Gastrocnemius medialis (tissue), 4 donors: Measurements from ENCODE around the gene CKAP5.

Experiments
- POLR2A ChIP-seq, 2 donors: fragments of 450-650 bp; IDR thresholded peaks; one replicate each; pipeline ENCODE4 v1.6.1; 2017; ENCODE audit warnings: antibody characterized with exemption in 2 of 2, mild to moderate bottlenecking in 2 of 2, moderate library complexity in 2 of 2
- TF ChIP-seq, protein P1 (sequence below), 5 experiments: fragments of 450-650 bp in 3 of 5; fragments of 200-600 bp in 2 of 5; sonication (generic) in 2 of 5; IDR thresholded peaks in 4 of 5; conservative IDR thresholded peaks in 1 of 5; 1 replicate in 4 of 5; 2 replicates in 1 of 5; pipeline ENCODE4 v1.5.1; 2016 to 2019; ENCODE audit warnings: antibody characterized with exemption in 5 of 5, mild to moderate bottlenecking in 3 of 5, moderate library complexity in 3 of 5

- TF ChIP-seq, protein P1, sequence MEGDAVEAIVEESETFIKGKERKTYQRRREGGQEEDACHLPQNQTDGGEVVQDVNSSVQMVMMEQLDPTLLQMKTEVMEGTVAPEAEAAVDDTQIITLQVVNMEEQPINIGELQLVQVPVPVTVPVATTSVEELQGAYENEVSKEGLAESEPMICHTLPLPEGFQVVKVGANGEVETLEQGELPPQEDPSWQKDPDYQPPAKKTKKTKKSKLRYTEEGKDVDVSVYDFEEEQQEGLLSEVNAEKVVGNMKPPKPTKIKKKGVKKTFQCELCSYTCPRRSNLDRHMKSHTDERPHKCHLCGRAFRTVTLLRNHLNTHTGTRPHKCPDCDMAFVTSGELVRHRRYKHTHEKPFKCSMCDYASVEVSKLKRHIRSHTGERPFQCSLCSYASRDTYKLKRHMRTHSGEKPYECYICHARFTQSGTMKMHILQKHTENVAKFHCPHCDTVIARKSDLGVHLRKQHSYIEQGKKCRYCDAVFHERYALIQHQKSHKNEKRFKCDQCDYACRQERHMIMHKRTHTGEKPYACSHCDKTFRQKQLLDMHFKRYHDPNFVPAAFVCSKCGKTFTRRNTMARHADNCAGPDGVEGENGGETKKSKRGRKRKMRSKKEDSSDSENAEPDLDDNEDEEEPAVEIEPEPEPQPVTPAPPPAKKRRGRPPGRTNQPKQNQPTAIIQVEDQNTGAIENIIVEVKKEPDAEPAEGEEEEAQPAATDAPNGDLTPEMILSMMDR (IDR thresholded peaks at IDR 0.05 in 4 of 5, conservative IDR thresholded peaks at IDR 0.05 in 1 of 5) = peak; percentile 84 to 91 (median 86)
- no peak for TF ChIP-seq POLR2A (IDR thresholded peaks at IDR 0.05)
These were observed 43.8 kb upstream of the CKAP5 start for GRCh38 chr11:46889689-46890475.
